ENCODE results near the gene SKIC3. TPM values are rescaled to one million over a fixed set of nuclear protein-coding genes. Genes with fewer than 3 reads are reported as not detected.
A peak's percentile ranks its signal among the peaks of the same experiment; 100 is the strongest.

Gene SKIC3
- total and polyA plus RNA-seq, 2 experiments from 2014 or later = 75.1 to 111 TPM

- TF ChIP-seq ZNF462 (CRISPR knock-in tag; IDR thresholded peaks at IDR 0.05) = no peak
Measured at GRCh38 chr5:95518417-95518816, 36.4 kb downstream of the SKIC3 start (continued).

GRCh38 chr5:95511606-95512005, 43.2 kb downstream of the SKIC3 start:
- no peaks in the 10 kb centered on the region for H3K9me2 ChIP-seq (ENCODE audit: insufficient read depth)
- H3K27me3 ChIP-seq (ENCODE audit: insufficient read depth) = no peaks in the 10 kb centered on the region
- no peak overlapping the region for H3K4me3 ChIP-seq
- no peaks in the 10 kb centered on the region; the same call in 1 of the 2 replicates for H4K20me1 ChIP-seq (replicated peaks; ENCODE audit: insufficient read depth)
- H3K9me3 Mint-ChIP-seq = no peaks in the 10 kb centered on the region
- H3K4me2 ChIP-seq = no peak overlapping the region
- H3K4me3 Mint-ChIP-seq = no peak overlapping the region
- H3K4me1 ChIP-seq (ENCODE audit: insufficient read depth) = peaks cover 9% of the 10 kb centered on the region; the same call in 1 of the 2 replicates
- H2AFZ ChIP-seq = no peak overlapping the region
- no peaks in the 10 kb centered on the region for H3K27me3 Mint-ChIP-seq (ENCODE audit: insufficient read depth, low read depth, poor library complexity)
- peaks cover 43% of the 10 kb centered on the region for H3K36me3 Mint-ChIP-seq (ENCODE audit: low read depth)
- H3K27ac ChIP-seq (ENCODE audit: low read depth) = no peak overlapping the region
- DNase-seq (ENCODE audit: low spot score) (no peak), ATAC-seq (no peak)
- H3K4me1 Mint-ChIP-seq = peaks cover 11% of the 10 kb centered on the region
- no peaks in the 10 kb centered on the region for H3K79me2 ChIP-seq (replicated peaks; ENCODE audit: insufficient read depth)
- peak overlapping the region; percentile 72; the same call in 1 of the 2 replicates for H3K27ac Mint-ChIP-seq
- H3F3A ChIP-seq (replicated peaks; ENCODE audit: low read depth) = no peaks in the 10 kb centered on the region
- H3K36me3 ChIP-seq (ENCODE audit: insufficient read depth) = peaks cover 16% of the 10 kb centered on the region; the same call in 1 of the 2 replicates
- TF ChIP-seq ETS1 (IDR thresholded peaks at IDR 0.05) (no peak), STAT1 (IDR thresholded peaks at IDR 0.05; ENCODE audit: unreplicated experiment) (no peak), ZNF331 (CRISPR knock-in tag; IDR thresholded peaks at IDR 0.05; ENCODE audit: low read depth) (no peak), JUNB (IDR thresholded peaks at IDR 0.05; ENCODE audit: unreplicated experiment) (no peak), REST (IDR thresholded peaks at IDR 0.05; ENCODE audit: unreplicated experiment) (no peak), CTCF (conservative IDR thresholded peaks at IDR 0.05; ENCODE audit: low read depth in 2 of 2) (no peak), NANOG (IDR thresholded peaks at IDR 0.05; ENCODE audit: borderline replicate concordance) (no peak), CREB1 (CRISPR knock-in tag; IDR thresholded peaks at IDR 0.05; ENCODE audit: low read depth) (no peak), POLR2AphosphoS5 (IDR thresholded peaks at IDR 0.05; ENCODE audit: low read depth) (no peak), ZNF114 (CRISPR knock-in tag; IDR thresholded peaks at IDR 0.05) (no peak), EZH2 (IDR thresholded peaks at IDR 0.05; ENCODE audit: low read depth, unreplicated experiment) (no peak)

Data from GM23338 (cell line).